HG03108 (cell line): ENCODE results near the gene ITSN1.
"Not testable (repeated sequence)": the region's sequence is repeated elsewhere in the genome, so short reads cannot be mapped to it uniquely, and the experiment has no call there.

Experiments used
- ATAC-seq: cut with Tn5 transposase; IDR thresholded peaks from one replicate; pipeline ENCODE4 v1.9.1; 2021; ENCODE audit warnings: moderate library complexity; ENCODE audit not compliant: unreplicated experiment

ITSN1 gene

DNA sequence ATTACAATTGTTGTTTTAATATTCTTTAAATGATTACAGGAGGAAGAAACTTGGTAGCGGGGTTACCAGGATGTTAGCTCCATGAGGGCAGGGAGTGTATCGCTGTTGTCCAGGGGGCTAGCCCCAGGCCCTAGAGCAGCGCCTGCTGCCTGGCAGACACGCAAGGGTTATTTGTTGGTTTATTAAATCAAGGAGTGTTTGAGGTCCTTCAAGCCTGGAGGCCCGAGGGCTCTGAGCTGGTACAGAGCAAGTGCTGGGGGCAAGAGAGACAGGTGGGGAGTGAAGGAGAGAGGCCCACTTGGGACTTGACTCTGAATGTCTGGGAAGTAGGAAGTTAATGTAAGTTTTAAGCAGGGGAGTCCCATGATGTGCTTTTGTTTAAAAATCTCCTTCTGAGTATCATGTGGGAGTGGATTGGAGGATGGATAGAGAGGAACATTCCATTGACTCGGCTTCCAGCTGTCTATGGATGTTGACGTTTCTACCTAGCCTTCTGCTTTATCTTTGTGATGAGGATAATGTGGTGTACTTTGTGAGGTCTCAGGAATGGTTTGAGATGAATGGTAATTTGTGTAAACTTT is 8.7 kb downstream of the ITSN1 start:
- ATAC-seq: no peak

DNA sequence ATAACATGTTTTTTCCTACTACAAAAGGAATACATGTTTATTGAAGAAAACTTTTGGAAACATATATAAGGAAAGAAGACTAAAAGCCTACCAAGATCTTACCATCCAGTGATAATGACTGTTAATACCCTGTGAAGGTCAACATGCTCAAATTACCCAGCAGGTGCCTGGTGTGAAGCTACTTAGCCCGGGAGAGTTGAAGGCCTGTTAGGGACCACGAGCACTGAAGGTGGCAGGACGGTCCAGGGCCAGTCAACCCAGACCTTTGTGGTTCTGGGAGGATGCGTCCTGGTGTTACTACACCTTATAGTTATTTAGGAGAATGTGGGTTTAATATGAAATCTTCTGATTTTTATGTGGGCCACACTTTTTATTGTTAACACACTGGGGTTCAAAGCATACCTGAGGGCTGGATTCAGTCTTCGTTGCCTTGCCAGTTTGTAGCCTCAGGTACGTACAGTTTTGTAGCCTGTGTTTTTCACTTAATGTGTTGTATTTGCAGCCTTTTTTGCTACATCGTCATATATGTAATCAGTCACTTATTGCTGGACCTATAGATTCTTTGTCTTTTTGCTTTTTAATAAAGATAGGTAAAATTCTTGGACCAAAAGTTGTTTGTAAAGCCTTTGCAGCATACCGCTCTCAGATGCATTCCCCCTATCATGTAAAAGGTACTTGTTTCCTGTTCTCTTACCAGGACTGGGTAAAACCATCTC is 9.8 kb downstream of the ITSN1 start:
- no peak for ATAC-seq

DNA sequence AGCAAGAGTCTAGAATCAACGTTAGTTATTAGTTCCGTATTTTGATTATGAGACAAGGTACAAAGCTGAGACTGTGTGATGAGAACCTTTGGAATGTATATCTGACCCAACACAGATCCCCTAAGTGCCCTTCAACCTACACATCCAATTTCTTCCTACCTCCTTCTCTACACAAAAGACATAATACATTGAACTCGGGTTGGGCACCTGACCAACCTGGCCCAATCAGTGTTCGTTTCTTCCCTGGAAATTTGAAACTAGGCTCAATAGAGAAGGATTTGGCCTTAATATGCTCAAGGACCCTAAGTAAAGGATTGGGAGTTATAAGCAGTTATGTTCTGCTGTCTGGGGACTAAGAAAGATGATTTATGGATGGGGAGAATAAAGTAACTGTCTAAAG is 12.1 kb downstream of the ITSN1 start:
- no peak for ATAC-seq

DNA sequence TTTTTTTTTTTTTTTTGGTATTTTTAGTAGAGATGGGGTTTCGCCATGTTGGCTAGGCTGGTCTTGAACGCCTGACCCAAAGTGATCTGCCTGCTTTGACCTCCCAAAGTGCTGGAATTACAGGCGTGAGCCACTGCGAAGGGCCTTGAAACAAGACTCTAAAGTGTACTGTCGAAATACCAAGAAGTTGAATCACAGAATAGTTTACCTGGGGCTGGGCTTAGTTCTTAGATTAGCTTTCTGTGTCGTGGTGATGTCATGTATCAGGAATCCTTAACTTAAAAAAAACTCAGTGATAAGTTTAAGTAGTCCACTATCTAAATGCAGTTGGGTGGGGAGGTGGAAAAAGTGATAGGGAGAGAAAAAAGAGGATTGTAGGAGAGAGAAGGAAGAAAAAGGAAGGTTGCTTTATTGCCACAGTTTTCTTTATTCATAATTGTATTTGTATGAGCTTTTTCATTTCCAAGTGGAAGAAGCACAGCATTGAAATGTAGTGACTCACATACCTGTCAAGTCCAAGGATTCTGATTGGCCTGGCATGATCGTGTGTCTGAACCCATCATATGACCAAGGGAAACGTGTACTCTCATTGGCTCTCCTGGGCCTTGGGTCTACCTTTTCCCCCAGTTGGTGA is 13.4 kb downstream of the ITSN1 start:
- no peak for ATAC-seq

DNA sequence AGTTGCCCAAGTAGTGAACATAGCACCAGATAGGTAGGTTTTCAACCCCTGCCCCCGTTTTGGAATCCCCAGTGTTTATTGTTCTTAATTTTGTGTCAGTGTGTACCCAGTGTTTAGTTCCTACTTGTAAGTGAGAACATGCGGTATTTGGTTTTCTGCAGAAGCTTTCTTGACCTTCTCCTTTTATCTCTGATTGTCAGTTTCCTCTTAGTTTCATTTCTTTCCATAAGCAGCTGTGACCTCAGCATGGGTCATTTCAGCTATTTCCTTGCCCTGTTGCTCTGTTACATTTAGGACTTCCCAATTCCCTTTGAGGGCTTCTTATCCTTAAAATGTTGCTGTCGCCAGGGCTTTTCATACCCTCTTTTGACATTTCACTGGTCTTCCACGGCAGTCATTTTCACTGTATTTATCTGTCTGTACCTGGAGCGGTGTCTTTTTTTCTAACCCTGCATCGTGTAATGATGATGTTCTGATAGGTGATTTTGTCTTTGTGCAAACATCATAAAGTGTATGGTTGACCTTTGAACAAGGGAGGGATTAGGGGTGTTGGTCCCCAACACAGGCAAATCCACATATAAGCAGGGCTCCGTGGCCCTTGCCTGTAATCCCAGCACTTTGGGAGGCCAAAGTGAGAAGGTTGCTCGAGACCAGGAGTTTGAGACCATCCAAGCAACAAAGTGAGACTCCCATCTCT is 15.0 kb downstream of the ITSN1 start:
- ATAC-seq: no peak

DNA sequence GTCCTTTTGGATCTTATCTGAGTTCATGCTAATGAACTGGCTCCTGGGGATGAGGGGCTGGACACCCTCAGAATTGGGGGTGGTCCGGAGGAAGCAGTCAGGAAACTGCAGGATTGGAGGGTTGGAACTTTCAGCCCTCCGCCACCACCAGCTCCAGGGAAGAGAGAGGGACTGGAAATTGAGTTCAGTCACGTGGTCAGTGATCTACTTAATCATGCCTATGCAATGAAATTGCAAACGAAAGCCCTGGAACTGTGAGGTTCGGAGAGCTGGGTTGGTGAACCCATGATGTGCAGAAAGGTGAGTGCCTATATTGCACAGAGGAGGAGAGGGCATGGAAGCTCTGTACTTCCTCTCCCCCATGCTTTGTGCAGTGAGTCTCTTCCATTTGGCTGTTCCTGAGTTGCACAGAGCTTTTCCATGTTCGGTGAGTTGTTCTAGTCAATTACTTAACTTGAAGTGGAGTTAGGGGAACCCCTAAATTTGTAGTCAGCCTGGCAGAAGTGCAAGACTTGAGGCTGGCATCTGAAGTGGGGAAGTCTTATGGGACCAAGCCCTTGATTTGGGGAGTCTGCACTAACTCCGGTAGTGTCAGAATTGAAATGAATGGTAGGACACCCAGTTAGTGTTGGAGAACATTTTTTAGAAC is 16.7 kb downstream of the ITSN1 start:
- no peak for ATAC-seq

DNA sequence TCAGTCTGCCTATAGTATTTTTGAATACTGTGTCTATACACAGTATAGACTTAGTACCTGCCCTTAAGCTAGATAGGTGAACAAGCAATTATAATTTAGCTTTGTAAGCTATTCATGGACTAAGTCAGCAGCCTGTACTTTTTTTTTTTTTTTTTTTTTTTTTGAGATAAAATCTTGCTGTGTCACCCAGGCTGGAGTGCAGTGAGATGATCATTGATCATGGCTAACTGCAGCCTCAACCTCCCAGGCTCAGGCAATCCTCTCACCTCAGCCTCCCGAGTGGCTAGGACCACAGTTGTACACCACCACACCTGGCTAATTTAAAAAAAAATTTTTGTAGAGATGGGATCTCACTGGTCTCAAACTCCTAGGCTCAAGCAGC is 17.3 kb downstream of the ITSN1 start:
- ATAC-seq: no peak

DNA sequence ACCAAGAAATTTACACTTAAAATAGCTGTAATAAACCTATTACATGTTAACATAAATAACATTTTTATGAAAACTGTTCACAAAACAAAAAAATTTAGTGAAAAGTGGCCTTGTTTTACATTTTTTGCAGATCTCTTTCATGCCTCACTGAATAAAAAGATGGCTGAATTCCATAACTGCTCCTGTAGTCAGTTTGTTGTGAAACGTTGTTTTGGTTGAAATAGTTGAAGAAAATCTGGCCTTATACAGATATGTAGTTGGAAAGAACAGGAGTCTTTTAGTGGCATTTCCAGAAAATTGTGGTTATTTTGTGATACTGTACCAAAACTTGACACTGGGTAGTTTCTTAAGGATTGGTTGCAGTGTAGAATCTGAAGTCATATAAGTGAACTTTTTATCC is 18.1 kb downstream of the ITSN1 start:
- no peak for ATAC-seq

DNA sequence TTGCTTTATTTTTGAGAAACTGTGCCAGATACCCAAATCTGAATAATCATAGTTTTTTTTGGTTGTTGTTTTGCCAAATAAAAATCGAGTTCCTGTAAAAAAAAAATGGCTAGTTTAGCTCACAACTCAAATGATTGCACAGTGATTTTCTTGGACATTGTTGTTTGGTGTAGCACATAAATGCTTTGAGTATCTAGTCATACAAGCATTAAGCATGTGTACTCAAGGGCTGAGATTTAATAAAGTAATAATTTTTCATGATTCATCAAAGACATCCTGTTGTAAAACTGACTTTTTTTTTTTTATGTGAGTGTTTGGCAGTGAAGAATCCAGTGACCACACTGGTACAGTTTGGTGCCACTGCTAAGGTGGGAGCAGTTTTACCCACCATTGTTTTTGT is 18.8 kb downstream of the ITSN1 start:
- no peak for ATAC-seq

DNA sequence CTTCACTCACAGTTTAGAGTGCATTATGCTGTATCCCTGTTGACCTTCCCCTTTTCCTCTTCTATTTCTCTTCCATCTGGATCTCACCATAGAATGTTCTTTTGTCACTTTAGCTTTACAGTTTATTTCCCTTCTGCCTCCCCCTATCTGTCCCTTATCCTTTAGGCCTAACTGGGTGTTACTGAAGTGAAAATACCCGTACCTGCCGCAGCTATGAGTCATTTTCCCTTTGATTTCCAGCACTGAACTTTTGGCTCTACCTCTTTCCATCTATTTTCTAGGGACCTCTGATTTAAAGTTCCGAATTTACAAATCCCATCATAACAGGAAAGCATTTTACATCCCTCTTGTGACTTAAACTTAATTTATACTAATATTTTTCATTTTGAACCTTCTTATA is 19.7 kb downstream of the ITSN1 start:
- no peak for ATAC-seq

DNA sequence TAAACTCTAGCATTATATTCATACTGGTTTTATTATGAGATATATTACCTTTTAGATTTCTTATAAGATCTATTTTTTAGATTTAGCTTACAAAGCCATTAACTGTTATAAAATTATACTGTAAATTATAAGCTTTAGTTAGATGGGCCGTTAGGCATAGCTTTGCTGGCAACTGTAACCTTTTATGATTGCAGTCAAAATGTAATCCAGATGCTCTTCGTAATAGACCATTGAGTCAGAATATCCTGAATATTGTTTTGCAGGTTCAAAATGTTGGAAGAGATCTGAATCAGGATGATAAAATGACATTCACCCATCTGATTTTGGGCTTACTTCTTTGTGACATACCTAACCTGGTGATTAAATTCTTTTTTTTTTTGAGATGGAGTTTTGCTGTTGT is 20.9 kb downstream of the ITSN1 start:
- no peak for ATAC-seq

DNA sequence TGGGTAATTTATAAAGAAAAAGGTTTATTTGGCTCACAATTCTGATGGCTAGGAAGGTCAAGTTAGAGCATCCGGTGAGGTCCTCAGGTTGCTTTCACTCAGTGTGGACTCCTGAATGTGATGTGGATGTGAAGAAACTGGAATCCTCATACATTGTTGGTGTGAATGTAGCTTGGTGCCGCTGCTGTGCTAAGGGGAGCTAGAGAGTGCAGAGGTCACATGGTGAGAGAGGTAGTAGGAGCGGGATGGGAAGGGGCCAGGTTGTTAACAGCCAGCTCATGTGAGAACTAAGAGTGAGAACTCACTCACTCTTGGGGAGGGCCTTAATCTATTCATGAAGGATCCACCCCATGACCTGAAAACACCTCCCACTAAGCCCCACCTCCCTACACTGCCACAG is 21.8 kb downstream of the ITSN1 start:
- no peak for ATAC-seq

DNA sequence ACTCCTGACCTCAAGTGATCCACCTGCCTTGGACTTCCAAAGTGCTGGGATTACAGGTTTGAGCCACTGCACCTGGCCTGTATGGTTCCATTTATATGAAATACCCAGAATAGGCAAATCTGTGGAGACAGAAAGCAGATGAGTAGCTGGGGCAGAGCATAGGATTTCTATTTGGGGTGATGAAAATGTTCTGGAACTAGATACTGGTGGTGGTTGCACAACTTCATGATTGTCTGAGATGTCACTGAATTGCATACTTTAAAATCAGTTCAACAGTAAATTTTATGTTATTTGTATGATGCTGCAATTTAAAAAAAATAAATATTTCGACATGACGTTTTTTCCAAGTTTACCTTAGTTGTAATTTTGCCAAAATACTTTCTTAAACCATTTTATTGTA is 23.9 kb downstream of the ITSN1 start:
- no peak for ATAC-seq

DNA sequence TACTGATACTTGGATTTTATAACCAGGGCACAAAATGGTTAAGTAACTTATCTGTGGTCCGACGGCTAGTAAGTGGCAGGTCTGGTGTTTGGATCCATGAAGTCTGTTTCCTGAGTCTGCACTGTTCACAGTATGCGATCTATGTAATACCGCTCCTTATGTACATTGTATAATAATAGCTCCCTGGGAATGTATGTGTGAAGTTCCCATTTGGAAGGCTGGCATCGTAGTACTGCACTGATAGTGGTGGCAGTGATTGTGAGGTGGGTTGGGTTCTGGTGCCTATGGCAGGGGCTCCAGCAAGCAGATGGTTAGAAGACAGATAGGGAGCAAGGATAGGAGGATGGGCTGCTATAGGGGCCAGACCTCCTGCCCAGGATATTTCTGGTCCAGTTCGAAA is 25.3 kb downstream of the ITSN1 start:
- no peak for ATAC-seq

DNA sequence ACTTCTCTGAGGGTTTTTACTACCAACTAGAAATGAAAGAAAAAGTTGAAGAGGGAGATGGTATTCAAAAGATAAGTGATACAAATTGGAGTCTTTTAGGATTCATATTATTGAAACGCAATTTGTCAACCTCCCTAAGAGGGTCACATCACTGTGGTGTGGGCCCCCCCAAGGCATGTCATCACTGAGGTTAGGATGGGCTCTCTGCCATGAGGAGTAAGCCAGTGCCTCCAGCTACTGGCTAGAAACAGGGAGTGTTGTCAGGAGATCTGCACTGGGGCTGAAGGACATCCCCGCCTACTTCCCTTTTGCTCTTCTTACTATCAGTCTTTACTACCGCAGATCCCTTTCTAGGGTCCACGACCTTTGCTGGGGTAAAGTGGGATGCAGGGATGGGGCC is 25.9 kb downstream of the ITSN1 start:
- no peak for ATAC-seq

DNA sequence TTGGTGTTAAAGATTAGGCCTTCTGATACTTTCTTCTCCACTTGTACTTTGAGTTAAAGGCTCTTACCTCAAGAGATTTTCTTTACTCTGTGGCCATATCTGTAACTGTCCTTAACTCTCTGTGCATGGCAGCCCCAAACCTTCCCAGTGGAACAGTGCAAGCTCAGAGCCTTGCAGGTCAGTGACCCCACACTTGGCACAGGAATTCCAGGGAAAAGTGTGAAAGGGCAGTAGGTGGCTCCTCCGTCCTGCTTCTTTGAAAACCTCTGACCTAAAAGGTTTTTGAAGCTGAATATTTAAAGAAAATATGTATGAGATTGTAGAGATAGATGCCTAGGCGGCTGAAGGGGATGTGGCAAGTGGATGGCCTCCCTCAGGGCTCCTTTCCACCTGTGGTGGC is 26.3 kb downstream of the ITSN1 start:
- no peak for ATAC-seq

DNA sequence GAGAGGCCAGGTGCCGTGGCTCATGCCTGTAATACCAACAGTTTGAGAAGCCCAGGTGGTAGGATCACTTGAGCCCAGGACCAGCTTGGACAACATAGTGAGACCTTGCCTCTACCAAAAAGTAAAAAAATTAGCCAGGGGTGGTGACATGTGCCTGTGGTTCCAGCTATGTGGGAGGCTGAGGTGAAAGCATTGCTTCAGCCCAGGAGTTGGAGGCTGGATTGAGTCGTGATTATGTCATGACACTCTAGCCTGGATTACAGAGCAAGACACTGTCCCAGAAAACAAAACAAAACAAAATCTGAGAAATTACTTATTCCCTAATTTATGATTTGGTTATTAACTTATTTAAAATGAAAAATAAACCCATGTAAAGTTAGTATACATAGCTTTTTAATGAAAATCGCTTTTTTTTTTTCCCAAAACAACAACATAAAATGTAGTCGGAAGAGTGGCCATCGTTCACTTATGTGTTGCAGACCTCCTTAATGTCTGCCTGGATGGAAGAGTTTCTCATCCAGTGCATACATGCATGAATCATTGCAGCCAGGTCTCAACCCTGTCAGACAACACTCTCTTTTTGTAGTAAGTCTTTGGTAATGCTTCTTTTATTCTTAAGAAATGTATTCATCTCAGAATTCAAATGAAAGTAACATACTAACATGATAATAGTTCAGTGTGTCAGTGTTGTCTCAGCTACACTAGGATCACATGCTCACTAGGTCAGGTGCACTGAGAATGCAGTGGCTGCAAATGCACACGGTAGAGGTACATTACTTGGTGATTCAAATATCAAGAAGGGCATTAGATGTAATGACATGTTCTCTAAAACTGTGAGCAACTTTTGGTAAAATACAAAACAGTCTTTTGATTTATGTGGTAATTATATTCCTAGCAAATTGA is 28.0 kb downstream of the ITSN1 start:
- no peak for ATAC-seq

DNA sequence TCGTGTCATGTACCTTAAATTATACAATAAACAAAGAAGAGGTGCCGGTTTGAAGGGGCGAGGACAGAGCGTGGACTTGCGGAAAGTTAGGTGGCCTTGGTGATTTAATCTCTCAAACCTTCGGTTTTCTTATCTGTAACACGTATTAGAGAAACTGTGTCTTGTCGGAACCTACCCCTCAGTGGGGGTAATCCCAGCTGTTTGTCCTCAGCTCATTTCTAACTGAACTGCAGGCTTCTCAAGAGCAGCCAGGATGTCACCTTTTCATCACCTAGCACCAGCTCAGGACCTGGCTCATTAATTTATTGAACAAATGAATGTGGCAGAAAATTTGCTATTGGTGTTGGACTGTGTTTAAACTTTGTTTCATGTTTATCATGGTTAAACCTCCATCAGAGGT is 31.2 kb downstream of the ITSN1 start:
- ATAC-seq: no peak

DNA sequence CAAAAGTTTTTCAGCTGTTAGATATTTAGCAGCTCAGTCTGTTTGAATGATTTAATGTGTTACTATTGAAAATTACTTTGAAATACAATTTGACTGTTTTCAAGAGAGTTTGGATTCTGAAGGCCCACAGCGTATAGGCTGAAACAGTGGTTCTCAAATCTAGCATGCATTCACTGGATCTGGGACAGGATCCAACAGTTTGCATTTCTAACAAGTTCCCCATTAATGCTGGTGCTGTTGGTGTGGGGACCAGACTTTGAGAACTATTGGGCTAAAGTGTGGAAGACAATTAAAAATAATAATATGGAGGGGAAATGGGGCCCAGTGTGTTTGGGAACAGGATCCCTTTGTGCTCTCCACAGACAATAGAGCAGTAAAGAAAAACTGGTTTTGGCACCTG is 31.9 kb downstream of the ITSN1 start:
- no peak for ATAC-seq

DNA sequence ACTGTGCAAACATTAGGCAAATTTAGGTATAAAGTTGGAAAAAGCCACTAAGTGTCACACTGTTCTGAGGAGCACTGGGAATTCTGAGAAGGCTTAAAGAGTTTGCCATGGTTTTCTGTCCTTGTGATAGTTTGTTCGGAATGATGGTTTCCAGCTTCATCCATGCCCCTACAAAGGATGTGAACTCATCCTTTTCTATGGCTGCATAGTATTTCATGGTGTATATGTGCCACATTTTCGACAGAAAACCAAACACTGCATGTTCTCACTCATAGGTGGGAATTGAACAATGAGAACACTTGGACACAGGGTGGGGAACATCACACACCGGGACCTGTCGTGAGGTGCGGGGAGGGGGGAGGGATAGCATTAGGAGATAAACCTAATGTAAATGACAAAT is 34.4 kb downstream of the ITSN1 start:
- ATAC-seq: not testable (repeated sequence)

DNA sequence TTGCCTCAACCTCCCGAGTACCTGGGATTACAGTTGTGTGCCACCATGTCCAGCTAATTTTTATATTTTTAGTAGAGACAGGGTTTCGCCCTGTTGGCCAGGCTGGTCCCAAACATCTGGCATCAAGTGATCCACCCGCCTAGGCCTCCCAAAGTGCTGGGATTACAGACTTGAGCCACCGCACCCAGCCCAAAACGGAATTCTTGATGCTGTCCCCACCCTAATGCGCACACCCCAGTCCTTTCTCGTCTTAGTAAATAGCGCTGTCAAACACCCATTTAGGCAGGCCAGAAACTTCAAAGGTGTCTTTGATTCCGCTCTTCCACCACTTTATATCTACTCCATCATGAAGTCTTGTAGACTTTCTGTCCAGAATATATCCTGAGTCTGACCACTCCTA is 35.1 kb downstream of the ITSN1 start:
- ATAC-seq: no peak
